GM12872 (cell line): ENCODE data around the gene DTNB.

ENCODE experiments used
- CTCF ChIP-seq: IDR thresholded peaks from 3 replicates; pipeline ENCODE4 v1.5.1; 2011; ENCODE audit warnings: low read depth, mild to moderate bottlenecking, low read length, moderate library complexity; ENCODE audit not compliant: insufficient read depth

The DTNB gene

GRCh38 chr2:25386971-25387875 lies 286.2 kb downstream of the DTNB start:
- TF ChIP-seq CTCF = no peak

GRCh38 chr2:25385910-25386309 lies 287.5 kb downstream of the DTNB start:
- TF ChIP-seq CTCF = no peak

GRCh38 chr2:25383806-25384205 lies 289.6 kb downstream of the DTNB start:
- TF ChIP-seq CTCF = no peak

- no peak for TF ChIP-seq CTCF
Measured at GRCh38 chr2:25381502-25381901, 291.9 kb downstream of the DTNB start.

- no peak for TF ChIP-seq CTCF
Measured at GRCh38 chr2:25380586-25381375, 292.6 kb downstream of the DTNB start.

- no peak for TF ChIP-seq CTCF
Measured at GRCh38 chr2:25380023-25380422, 293.4 kb downstream of the DTNB start.

GRCh38 chr2:25379535-25379934 lies 293.8 kb downstream of the DTNB start:
- no peak for TF ChIP-seq CTCF
